ENCODE measurements around the gene PRRT4.

PRRT4 gene

GRCh38 chr7:128343554-128344430 is 17.7 kb downstream of the PRRT4 start, which contains the start of gene RBM28:
RBM28 (minus strand) TSS chr7:128343908; CDS start chr7:128343793, 115 bp downstream.
- peak; percentile 66 for DNase-seq

GRCh38 chr7:128341733-128342132 is 19.8 kb downstream of the PRRT4 start:
- DNase-seq: no peak

- no peak for DNase-seq
Observed at GRCh38 chr7:128335730-128336129, 25.8 kb downstream of the PRRT4 start.

GRCh38 chr7:128324368-128324680 is 37.2 kb downstream of the PRRT4 start:
- DNase-seq: no peak

GRCh38 chr7:128323459-128324367 is 37.8 kb downstream of the PRRT4 start:
- DNase-seq: no peak

- DNase-seq: no peak
Observed at GRCh38 chr7:128323040-128323439, 38.5 kb downstream of the PRRT4 start.

- DNase-seq: no peak
Observed at GRCh38 chr7:128322040-128322643, 39.3 kb downstream of the PRRT4 start.

- DNase-seq: no peak
Observed at GRCh38 chr7:128321044-128321422, 40.5 kb downstream of the PRRT4 start.

GRCh38 chr7:128318691-128319090 is 42.8 kb downstream of the PRRT4 start:
- DNase-seq: no peak

GRCh38 chr7:128311013-128311412 is 50.5 kb downstream of the PRRT4 start:
- DNase-seq: no peak

- DNase-seq: no peak
Observed at GRCh38 chr7:128310499-128310898, 51.0 kb downstream of the PRRT4 start.

- no peak for DNase-seq
Observed at GRCh38 chr7:128309976-128310375, 51.5 kb downstream of the PRRT4 start.

- no peak for DNase-seq
Observed at GRCh38 chr7:128309124-128309523, 52.4 kb downstream of the PRRT4 start.

GRCh38 chr7:128307061-128307460 is 54.4 kb downstream of the PRRT4 start:
- no peak for DNase-seq

- DNase-seq: no peak
Observed at GRCh38 chr7:128304212-128304611, 57.3 kb downstream of the PRRT4 start.

- no peak for DNase-seq
Observed at GRCh38 chr7:128303643-128304042, 57.8 kb downstream of the PRRT4 start.

- no peak for DNase-seq
Observed at GRCh38 chr7:128303133-128303532, 58.4 kb downstream of the PRRT4 start.

GRCh38 chr7:128302139-128302538 is 59.4 kb downstream of the PRRT4 start:
- no peak for DNase-seq
